Body of pancreas (tissue), 4 donors: Measurements from ENCODE around the gene PRELP. TPM values are rescaled to one million over a fixed set of nuclear protein-coding genes. Genes with fewer than 3 reads are reported as not detected.

ENCODE experiments used
- ATAC-seq: fragments of 150-250 bp; one replicate; pipeline ENCODE4 v1.9.1; 2016
- DNase-seq, 4 donors: peaks; one replicate each; pipeline ENCODE4 v3.0.0-alpha.2; 2019
- H3K27ac ChIP-seq, 4 donors: fragments of 200-600 bp; sonication (generic); 1 replicate in 3 of 4; 2 replicates in 1 of 4; pipeline versions ENCODE4 v1.5.1 to v1.6.1; 2016 to 2019; ENCODE audit warnings: mild to moderate bottlenecking in 1 of 4, mixed read lengths in 1 of 4, moderate library complexity in 1 of 4
- H3K27me3 ChIP-seq, 2 donors: fragments of 200-600 bp; sonication (generic); one replicate each; pipeline ENCODE4 v1.6.0; 2016; ENCODE audit warnings: mild to moderate bottlenecking in 1 of 2
- H3K36me3 ChIP-seq, 2 donors: fragments of 200-600 bp; sonication (generic); replicated peaks in 1 of 2; 2 replicates each; pipeline ENCODE4 v1.5.1; 2016; ENCODE audit warnings: low read depth in 2 of 2; ENCODE audit not compliant: insufficient read depth in 1 of 2
- H3K4me1 ChIP-seq: fragments of 200-600 bp; sonication (generic); one replicate; pipeline ENCODE4 v1.6.0; 2016
- H3K4me3 ChIP-seq, 2 donors: fragments of 200-600 bp; sonication (generic); 1 replicate in 1 of 2; 2 replicates in 1 of 2; pipeline ENCODE4 v1.5.1; 2016 to 2019
- H3K9me3 ChIP-seq, 3 donors: fragments of 200-600 bp; sonication (generic); 1 replicate in 2 of 3; 2 replicates in 1 of 3; pipeline ENCODE4 v1.5.1; 2016
- POLR2A ChIP-seq, 3 donors: fragments of 450-650 bp; IDR thresholded peaks; one replicate each; pipeline ENCODE4 v1.6.1; 2016; ENCODE audit warnings: antibody characterized with exemption in 3 of 3, mild to moderate bottlenecking in 2 of 3
- WGBS, 2 donors: methylation state at CpG; one replicate each; pipeline ENCODE4 v1.1.5; 2017; 5-methylcytosine and 5-hydroxymethylcytosine counted together
- intact Hi-C: fragments of 100-400 bp; cut with DNase I; formaldehyde crosslinking; loops from one replicate; pipeline ENCODE4 v1.15.1; 2023
- total RNA-seq, 2 donors: library from RNA; depleted of rRNA; stranded (reverse); fragments of >200 nt; gene quantifications; one replicate each; pipeline ENCODE4 v1.1.0, GENCODE V29; 2016
- TF ChIP-seq, protein P1 (sequence below), 7 experiments: fragments of 450-650 bp in 4 of 7; fragments of 200-600 bp in 3 of 7; sonication (generic) in 3 of 7; IDR thresholded peaks; one replicate each; pipeline ENCODE4 v1.5.1; 2016 to 2019; ENCODE audit warnings: antibody characterized with exemption in 7 of 7

PRELP gene
- total RNA-seq, 2 donors from 2014 or later = 14.8 to 28.0 TPM

DNA sequence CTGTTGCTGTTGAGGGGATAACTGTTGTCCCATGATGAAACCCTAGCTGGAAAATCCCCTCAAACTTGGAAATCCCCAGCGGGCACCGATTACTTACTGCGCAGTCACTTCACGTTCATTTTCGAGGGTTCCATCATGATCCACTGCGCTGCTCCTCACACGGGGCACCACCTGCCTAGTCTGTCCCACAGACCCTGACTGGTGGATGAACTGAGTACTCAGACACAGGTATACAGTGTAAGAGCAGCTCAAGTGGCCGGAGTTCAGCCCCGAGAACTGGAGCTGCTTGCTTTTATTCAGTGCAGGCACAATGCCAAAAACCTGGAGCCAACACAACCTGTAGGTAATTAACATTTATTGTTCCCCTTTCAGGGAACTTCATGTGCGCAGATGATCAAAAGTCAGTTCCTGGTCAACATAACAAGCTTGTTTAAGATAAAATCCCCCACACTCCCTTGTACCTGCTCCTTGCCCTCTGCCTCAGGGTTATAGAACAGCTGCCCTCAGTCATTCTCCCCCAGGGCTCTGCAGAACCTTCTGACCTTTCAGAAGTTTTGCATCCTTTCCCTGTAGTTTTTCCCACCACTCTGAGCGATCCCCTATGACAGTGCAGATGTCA, 46.5 kb upstream of the PRELP start:
- WGBS, 2 donors = 36 to 50% methylated on average over 9 to 11 of the region's 11 CpGs
- ATAC-seq (peak; percentile 42), DNase-seq (peak in 2 of 4 donors; percentile 17 to 19)
- Histone ChIP-seq H3K4me3 (no peak overlapping the region), H3K4me1 (peaks cover 9% of the 10 kb centered on the region), H3K27me3 (no peaks in the 10 kb centered on the region), H3K9me3 (no peaks in the 10 kb centered on the region), H3K27ac (no peak overlapping the region), H3K36me3 (no peaks in the 10 kb centered on the region)
- intact Hi-C loops = no loop called here
- TF ChIP-seq, protein P1, sequence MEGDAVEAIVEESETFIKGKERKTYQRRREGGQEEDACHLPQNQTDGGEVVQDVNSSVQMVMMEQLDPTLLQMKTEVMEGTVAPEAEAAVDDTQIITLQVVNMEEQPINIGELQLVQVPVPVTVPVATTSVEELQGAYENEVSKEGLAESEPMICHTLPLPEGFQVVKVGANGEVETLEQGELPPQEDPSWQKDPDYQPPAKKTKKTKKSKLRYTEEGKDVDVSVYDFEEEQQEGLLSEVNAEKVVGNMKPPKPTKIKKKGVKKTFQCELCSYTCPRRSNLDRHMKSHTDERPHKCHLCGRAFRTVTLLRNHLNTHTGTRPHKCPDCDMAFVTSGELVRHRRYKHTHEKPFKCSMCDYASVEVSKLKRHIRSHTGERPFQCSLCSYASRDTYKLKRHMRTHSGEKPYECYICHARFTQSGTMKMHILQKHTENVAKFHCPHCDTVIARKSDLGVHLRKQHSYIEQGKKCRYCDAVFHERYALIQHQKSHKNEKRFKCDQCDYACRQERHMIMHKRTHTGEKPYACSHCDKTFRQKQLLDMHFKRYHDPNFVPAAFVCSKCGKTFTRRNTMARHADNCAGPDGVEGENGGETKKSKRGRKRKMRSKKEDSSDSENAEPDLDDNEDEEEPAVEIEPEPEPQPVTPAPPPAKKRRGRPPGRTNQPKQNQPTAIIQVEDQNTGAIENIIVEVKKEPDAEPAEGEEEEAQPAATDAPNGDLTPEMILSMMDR (IDR thresholded peaks at IDR 0.05) = no peak
- no peak for TF ChIP-seq POLR2A (IDR thresholded peaks at IDR 0.05)

DNA sequence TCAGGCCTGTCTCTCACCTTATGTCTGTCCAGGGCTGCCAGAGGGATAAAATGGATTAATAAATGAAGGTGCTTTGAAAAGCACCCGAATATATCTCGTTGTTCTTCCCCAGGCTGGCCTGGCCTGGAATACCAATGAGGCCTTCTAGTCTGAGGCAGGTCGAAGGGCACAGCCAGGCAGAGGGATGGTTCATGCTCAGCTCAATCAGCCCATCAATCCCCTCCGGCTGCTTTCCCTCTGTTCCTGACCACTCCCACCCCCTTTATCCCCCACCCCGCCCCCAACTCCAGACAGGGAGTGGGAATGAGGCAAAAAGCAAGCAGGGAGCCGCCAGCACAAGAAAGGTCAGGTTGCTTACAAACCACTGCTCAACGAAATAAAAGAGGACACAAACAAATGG, 40.0 kb upstream of the PRELP start:
- H3K4me3 ChIP-seq = no peak overlapping the region
- H3K4me1 ChIP-seq = no peaks in the 10 kb centered on the region
- DNase-seq (no peak), ATAC-seq (no peak)
- H3K27ac ChIP-seq = no peak overlapping the region
- TF ChIP-seq POLR2A (IDR thresholded peaks at IDR 0.05) = no peak
- TF ChIP-seq, protein P1 (IDR thresholded peaks at IDR 0.05) = no peak
- WGBS, 2 donors = 87% methylated on average over 7 of the region's 7 CpGs
- no peaks in the 10 kb centered on the region for H3K9me3 ChIP-seq
- intact Hi-C loops = no loop called here
- H3K27me3 ChIP-seq = no peaks in the 10 kb centered on the region
- H3K36me3 ChIP-seq = no peaks in the 10 kb centered on the region

DNA sequence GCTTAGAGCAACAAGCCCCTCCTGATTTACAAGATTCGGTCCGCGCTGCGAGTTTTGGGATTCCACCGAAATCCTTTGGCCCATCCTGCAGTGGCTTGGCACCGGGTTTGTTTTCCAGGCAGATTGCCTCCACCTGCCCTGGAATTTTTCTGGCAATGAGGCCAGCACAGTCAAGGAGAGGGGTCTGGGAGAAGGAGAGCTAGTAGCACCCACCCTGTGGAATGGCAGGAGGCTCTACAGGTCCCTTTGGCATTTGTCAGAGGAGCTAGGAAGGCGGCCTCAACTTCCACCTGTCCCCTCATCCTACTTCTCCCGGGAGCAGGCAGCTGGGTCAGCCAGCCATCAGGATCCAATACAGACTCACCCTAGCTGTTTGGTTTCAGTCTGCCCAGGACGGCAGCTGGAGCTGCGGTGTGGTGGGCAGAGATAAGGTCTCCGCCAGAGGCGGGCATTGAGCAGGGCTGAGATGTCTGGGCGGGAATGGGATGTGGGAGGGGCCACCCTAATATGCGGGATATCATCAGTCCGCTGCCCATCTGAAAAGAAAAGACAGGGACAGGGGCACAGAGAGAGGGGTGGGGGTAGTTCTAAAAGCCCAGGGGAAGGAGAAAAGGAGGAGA, 37.8 kb upstream of the PRELP start:
- Histone ChIP-seq H3K4me3 (no peak overlapping the region), H3K27me3 (no peaks in the 10 kb centered on the region), H3K36me3 (no peaks in the 10 kb centered on the region), H3K27ac (no peak overlapping the region), H3K4me1 (no peaks in the 10 kb centered on the region), H3K9me3 (no peaks in the 10 kb centered on the region)
- WGBS, 2 donors = 80 to 81% methylated on average over 13 to 15 of the region's 15 CpGs
- intact Hi-C loops = no loop called here
- TF ChIP-seq, protein P1 (IDR thresholded peaks at IDR 0.05) = no peak
- no peak for TF ChIP-seq POLR2A (IDR thresholded peaks at IDR 0.05)
- DNase-seq (no peak), ATAC-seq (no peak)

GRCh38 chr1:203439131-203439730, 36.4 kb upstream of the PRELP start:
- no peaks in the 10 kb centered on the region for H3K9me3 ChIP-seq
- intact Hi-C loops = no loop called here
- H3K36me3 ChIP-seq = no peaks in the 10 kb centered on the region
- no peaks in the 10 kb centered on the region for H3K27me3 ChIP-seq
- DNase-seq = no peak
- 64 to 65% methylated on average over 5 to 6 of the region's 6 CpGs for WGBS, 2 donors
- TF ChIP-seq, protein P1 (IDR thresholded peaks at IDR 0.05) = no peak
- no peak for TF ChIP-seq POLR2A (IDR thresholded peaks at IDR 0.05)
- no peak overlapping the region for H3K27ac ChIP-seq
- no peak for ATAC-seq
- no peak overlapping the region for H3K4me3 ChIP-seq
- H3K4me1 ChIP-seq = no peaks in the 10 kb centered on the region
